Measurements from ENCODE around the gene KLRG1. TPM values are rescaled to one million over a fixed set of nuclear protein-coding genes. Genes with fewer than 3 reads are reported as not detected.

KLRG1 gene
- total RNA-seq, 3 donors from 2014 or later (not counting 1 experiment from before 2014, with no cell fraction given) = 76.3 to 165 (median 86.2) TPM

DNA sequence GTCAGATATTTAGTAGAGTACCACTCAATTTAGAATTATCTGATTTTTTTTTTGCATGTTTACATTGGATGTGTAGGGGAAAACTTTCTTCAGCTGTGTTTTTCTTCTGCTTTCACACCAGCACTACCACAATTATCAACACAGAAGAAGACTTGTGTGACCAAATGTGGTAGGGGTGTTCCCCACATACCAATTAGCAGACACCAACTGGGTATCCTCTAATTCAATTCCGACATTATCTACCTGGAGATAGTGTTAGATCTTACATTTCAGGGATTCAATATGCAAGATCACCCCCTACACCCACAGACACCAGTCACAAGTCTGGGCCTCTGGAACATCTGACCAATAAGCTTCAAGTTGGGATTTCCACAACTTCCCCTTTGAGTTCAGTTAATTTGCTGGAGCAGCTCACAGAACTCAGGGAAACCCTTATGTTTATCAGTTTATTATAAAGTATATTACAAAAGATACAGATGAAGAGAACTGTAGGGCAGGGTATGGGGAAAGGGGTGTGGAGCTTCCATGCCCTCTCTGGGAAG, 4.1 kb upstream of the KLRG1 start:
- no peaks in the 10 kb centered on the region for H3K27me3 Mint-ChIP-seq (ENCODE audit: low read depth in 2 of 2)
- TF ChIP-seq, protein P1, sequence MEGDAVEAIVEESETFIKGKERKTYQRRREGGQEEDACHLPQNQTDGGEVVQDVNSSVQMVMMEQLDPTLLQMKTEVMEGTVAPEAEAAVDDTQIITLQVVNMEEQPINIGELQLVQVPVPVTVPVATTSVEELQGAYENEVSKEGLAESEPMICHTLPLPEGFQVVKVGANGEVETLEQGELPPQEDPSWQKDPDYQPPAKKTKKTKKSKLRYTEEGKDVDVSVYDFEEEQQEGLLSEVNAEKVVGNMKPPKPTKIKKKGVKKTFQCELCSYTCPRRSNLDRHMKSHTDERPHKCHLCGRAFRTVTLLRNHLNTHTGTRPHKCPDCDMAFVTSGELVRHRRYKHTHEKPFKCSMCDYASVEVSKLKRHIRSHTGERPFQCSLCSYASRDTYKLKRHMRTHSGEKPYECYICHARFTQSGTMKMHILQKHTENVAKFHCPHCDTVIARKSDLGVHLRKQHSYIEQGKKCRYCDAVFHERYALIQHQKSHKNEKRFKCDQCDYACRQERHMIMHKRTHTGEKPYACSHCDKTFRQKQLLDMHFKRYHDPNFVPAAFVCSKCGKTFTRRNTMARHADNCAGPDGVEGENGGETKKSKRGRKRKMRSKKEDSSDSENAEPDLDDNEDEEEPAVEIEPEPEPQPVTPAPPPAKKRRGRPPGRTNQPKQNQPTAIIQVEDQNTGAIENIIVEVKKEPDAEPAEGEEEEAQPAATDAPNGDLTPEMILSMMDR (IDR thresholded peaks at IDR 0.05) = no peak
- peak overlapping the region; percentile 90 to 96 for H3K27ac Mint-ChIP-seq
- Histone ChIP-seq H3K9me3 (ENCODE audit: control insufficient read depth, insufficient read depth, low read length) (peaks cover 4% of the 10 kb centered on the region), H3K36me3 (ENCODE audit: control insufficient read depth, insufficient read depth, low read length) (no peaks in the 10 kb centered on the region), H3K4me1 (ENCODE audit: control insufficient read depth, insufficient read depth, low read length) (peaks cover 36% of the 10 kb centered on the region), H3K27ac (ENCODE audit: low read length) (peak overlapping the region; percentile 62), H3K4me3 (ENCODE audit: low read length) (no peak overlapping the region), H3K27me3 (ENCODE audit: control insufficient read depth, insufficient read depth, low read length) (no peaks in the 10 kb centered on the region)
- peaks cover 2% of the 10 kb centered on the region for H3K36me3 Mint-ChIP-seq
- H3K9me3 Mint-ChIP-seq = no peaks in the 10 kb centered on the region
- ATAC-seq (peak; percentile 39 to 78 (median 52)), DNase-seq (peak in 1 of 2 donors; percentile 42)
- H3K4me1 Mint-ChIP-seq = peaks cover 56 to 59% of the 10 kb centered on the region in 2 donors
- WGBS (ENCODE audit: insufficient coverage) = 29% methylated on average over 1 of the region's 1 CpG
- peak overlapping the region; percentile 67 for H3K4me3 Mint-ChIP-seq
- intact Hi-C loops (cut with micrococcal nuclease) = no loop called here

DNA sequence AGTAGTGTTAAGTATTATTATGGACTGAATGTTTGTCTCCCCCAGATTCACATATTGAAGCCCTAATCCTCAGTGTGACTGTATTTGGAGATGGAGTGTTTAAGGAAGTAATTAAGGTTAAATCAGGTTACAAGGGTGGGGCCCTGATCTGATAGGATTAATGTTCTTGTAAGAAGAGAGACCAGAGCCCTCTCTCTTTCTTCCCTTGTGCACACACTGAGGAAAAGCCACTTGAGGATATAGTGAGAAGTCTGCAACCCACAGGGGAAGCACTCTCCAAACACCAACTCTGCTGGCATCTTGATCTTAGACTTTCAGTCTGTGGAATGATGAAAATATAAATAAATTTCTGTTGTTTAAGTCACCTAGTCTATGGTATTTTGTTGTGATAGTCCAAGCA, 2.2 kb upstream of the KLRG1 start:
- Histone ChIP-seq H3K4me1 (ENCODE audit: control insufficient read depth, insufficient read depth, low read length) (peaks cover 38% of the 10 kb centered on the region), H3K27me3 (ENCODE audit: control insufficient read depth, insufficient read depth, low read length) (no peaks in the 10 kb centered on the region), H3K36me3 (ENCODE audit: control insufficient read depth, insufficient read depth, low read length) (no peaks in the 10 kb centered on the region), H3K4me3 (ENCODE audit: low read length) (no peak overlapping the region), H3K27ac (ENCODE audit: low read length) (peak overlapping the region; percentile 92), H3K9me3 (ENCODE audit: control insufficient read depth, insufficient read depth, low read length) (no peaks in the 10 kb centered on the region)
- Mint-ChIP-seq H3K4me3 (peak overlapping the region; percentile 49), H3K27me3 (ENCODE audit: low read depth in 2 of 2) (no peaks in the 10 kb centered on the region), H3K4me1 (peaks cover 63 to 64% of the 10 kb centered on the region in 2 donors), H3K36me3 (no peaks in the 10 kb centered on the region), H3K27ac (peak overlapping the region; percentile 90 to 96), H3K9me3 (no peaks in the 10 kb centered on the region)
- intact Hi-C loops (cut with micrococcal nuclease) = loop anchor here (2.0 kb wide), 2 partner anchors 24 to 40 kb away; no protein-coding TSS in a partner anchor
- DNase-seq (no peak), ATAC-seq (no peak)
- TF ChIP-seq, protein P1 (IDR thresholded peaks at IDR 0.05) = no peak

DNA sequence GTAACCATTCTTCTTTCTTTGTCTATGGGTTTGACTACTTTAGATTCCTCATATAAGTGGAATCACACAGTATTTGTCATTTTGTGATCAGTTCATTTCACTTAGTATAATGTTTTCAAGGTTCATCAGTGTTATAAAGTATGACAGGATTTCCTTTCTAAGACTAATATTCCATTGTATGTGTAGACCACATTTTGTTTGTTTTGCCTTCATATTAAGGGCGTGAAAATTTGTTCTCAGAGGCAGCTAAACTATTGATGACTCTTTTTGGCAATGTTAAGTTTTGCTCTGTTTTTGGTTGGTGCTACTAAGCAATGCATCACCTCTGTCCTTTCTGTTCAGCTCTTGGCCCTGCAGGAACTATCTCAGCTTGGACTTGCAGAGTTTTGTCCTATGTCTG, 1.7 kb upstream of the KLRG1 start:
- Mint-ChIP-seq H3K9me3 (no peaks in the 10 kb centered on the region), H3K4me3 (peak overlapping the region; percentile 49), H3K4me1 (peaks cover 67 to 69% of the 10 kb centered on the region in 2 donors), H3K27me3 (ENCODE audit: low read depth in 2 of 2) (no peaks in the 10 kb centered on the region), H3K27ac (peak overlapping the region; percentile 90 to 96), H3K36me3 (no peaks in the 10 kb centered on the region)
- TF ChIP-seq, protein P1 (IDR thresholded peaks at IDR 0.05) = no peak
- intact Hi-C loops (cut with micrococcal nuclease) = loop anchor here (2.0 kb wide), 4 partner anchors 23 to 51 kb away; no protein-coding TSS in a partner anchor
- H3K27ac ChIP-seq (ENCODE audit: low read length) = peak overlapping the region; percentile 92
- H3K4me3 ChIP-seq (ENCODE audit: low read length) = no peak overlapping the region
- no peaks in the 10 kb centered on the region for H3K27me3 ChIP-seq (ENCODE audit: control insufficient read depth, insufficient read depth, low read length)
- H3K36me3 ChIP-seq (ENCODE audit: control insufficient read depth, insufficient read depth, low read length) = peaks cover under 1% of the 10 kb centered on the region
- DNase-seq (no peak), ATAC-seq (peak; percentile 23 to 43 (median 32))
- no peaks in the 10 kb centered on the region for H3K9me3 ChIP-seq (ENCODE audit: control insufficient read depth, insufficient read depth, low read length)
- WGBS (ENCODE audit: insufficient coverage) = 0% methylated on average over 1 of the region's 1 CpG
- H3K4me1 ChIP-seq (ENCODE audit: control insufficient read depth, insufficient read depth, low read length) = peaks cover 41% of the 10 kb centered on the region

All from natural killer cell (primary cell).